Liver (tissue), 9 donors: ENCODE results near the gene DPYD. TPM values are rescaled to one million over a fixed set of nuclear protein-coding genes. Genes with fewer than 3 reads are reported as not detected.

Source experiments
- DNase-seq: peaks from one replicate; pipeline ENCODE4 v3.0.0-alpha.2; 2017; ENCODE audit warnings: low spot score
- H3K27ac ChIP-seq, 2 donors: one replicate each; pipeline ENCODE4 v1.7.0; 2013; ENCODE audit warnings: inconsistent platforms in 2 of 2, low read length in 2 of 2, control low read depth in 1 of 2, low read depth in 1 of 2, mild to moderate bottlenecking in 1 of 2
- H3K27me3 ChIP-seq, 4 donors: one replicate each; pipeline versions ENCODE4 v1.6.1 to v1.7.0; 2013; ENCODE audit warnings: low read length in 3 of 4, inconsistent platforms in 1 of 4, mild to moderate bottlenecking in 1 of 4, moderate library complexity in 1 of 4; ENCODE audit not compliant: control insufficient read depth in 4 of 4, insufficient read depth in 4 of 4
- H3K36me3 ChIP-seq, 4 donors: one replicate each; pipeline versions ENCODE4 v1.6.1 to v1.7.0; 2013; ENCODE audit warnings: low read length in 3 of 4, mild to moderate bottlenecking in 3 of 4, low read depth in 1 of 4, moderate library complexity in 1 of 4; ENCODE audit not compliant: control insufficient read depth in 4 of 4, insufficient read depth in 3 of 4
- H3K4me1 ChIP-seq, 4 donors: one replicate each; pipeline versions ENCODE4 v1.6.1 to v1.7.0; 2013; ENCODE audit warnings: low read length in 3 of 4, mild to moderate bottlenecking in 3 of 4, moderate library complexity in 1 of 4; ENCODE audit not compliant: control insufficient read depth in 4 of 4, insufficient read depth in 4 of 4
- H3K4me3 ChIP-seq, 3 donors: one replicate each; pipeline versions ENCODE4 v1.6.1 to v1.7.0; 2013; ENCODE audit warnings: low read length in 3 of 3, control low read depth in 1 of 3, low read depth in 1 of 3, mild to moderate bottlenecking in 1 of 3
- H3K9ac ChIP-seq, 2 donors: one replicate each; pipeline ENCODE4 v1.7.0; 2013; ENCODE audit warnings: low read length in 2 of 2, mild to moderate bottlenecking in 2 of 2, moderate library complexity in 2 of 2, control low read depth in 1 of 2, low read depth in 1 of 2
- H3K9me3 ChIP-seq, 4 donors: one replicate each; pipeline versions ENCODE4 v1.6.1 to v1.7.0; 2013; ENCODE audit warnings: low read length in 3 of 4; ENCODE audit not compliant: control insufficient read depth in 4 of 4
- EGR1 ChIP-seq, 2 donors: IDR thresholded peaks; 2 replicates each; pipeline ENCODE4 v1.6.1; 2016 to 2018; ENCODE audit warnings: antibody characterized with exemption in 2 of 2, low read depth in 2 of 2
- FOXA1 ChIP-seq: IDR thresholded peaks from 2 replicates; pipeline ENCODE4 v1.6.1; 2016; ENCODE audit warnings: antibody characterized with exemption
- FOXA2 ChIP-seq: IDR thresholded peaks from 2 replicates; pipeline ENCODE4 v1.6.1; 2016; ENCODE audit warnings: antibody characterized with exemption
- GABPA ChIP-seq, 2 donors: IDR thresholded peaks in 1 of 2; conservative IDR thresholded peaks in 1 of 2; 2 replicates each; pipeline ENCODE4 v1.6.1; 2016; ENCODE audit warnings: antibody characterized with exemption in 2 of 2, mild to moderate bottlenecking in 1 of 2, moderate library complexity in 1 of 2
- HNF4A ChIP-seq, 2 donors: conservative IDR thresholded peaks; 2 replicates each; pipeline ENCODE4 v1.6.1; 2016; ENCODE audit warnings: antibody characterized with exemption in 2 of 2, mild to moderate bottlenecking in 2 of 2
- HNF4G ChIP-seq: IDR thresholded peaks from 2 replicates; pipeline ENCODE4 v1.6.1; 2016; ENCODE audit warnings: antibody characterized with exemption
- JUND ChIP-seq, 2 donors: IDR thresholded peaks; 2 replicates each; pipeline ENCODE4 v1.6.1; 2016; ENCODE audit warnings: antibody characterized with exemption in 2 of 2
- NR2F2 ChIP-seq: IDR thresholded peaks from 2 replicates; pipeline ENCODE4 v1.6.1; 2016; ENCODE audit warnings: antibody characterized with exemption
- RAD21 ChIP-seq, 2 donors: IDR thresholded peaks; 2 replicates each; pipeline ENCODE4 v1.6.1; 2016; ENCODE audit warnings: antibody characterized with exemption in 2 of 2, mild to moderate bottlenecking in 2 of 2
- RXRA ChIP-seq, 2 donors: IDR thresholded peaks; 2 replicates each; pipeline ENCODE4 v1.6.1; 2017 to 2018; ENCODE audit warnings: antibody characterized with exemption in 2 of 2, mild to moderate bottlenecking in 1 of 2
- SP1 ChIP-seq: IDR thresholded peaks from 2 replicates; pipeline ENCODE4 v1.6.1; 2018; ENCODE audit warnings: antibody characterized with exemption, mild to moderate bottlenecking
- TAF1 ChIP-seq: conservative IDR thresholded peaks from 2 replicates; pipeline ENCODE4 v1.6.1; 2016; ENCODE audit warnings: antibody characterized with exemption, mild to moderate bottlenecking
- YY1 ChIP-seq: IDR thresholded peaks from 2 replicates; pipeline ENCODE4 v1.6.1; 2016; ENCODE audit warnings: antibody characterized with exemption, mild to moderate bottlenecking
- WGBS: extraction: QIAGEN DNeasy Blood & Tissue Kit; methylation state at CpG from one replicate; pipeline ENCODE4 v1.1.7; 2013; 5-methylcytosine and 5-hydroxymethylcytosine counted together
- polyA plus RNA-seq, 2 donors: library from polyadenylated mRNA; stranded (reverse) in 1 of 2; unstranded in 1 of 2; fragments of 200-250 nt in 1 of 2; fragments of >200 nt in 1 of 2; fragmentation: Nextera tagmentation in 1 of 2; extraction: Ambion mirVana in 1 of 2; gene quantifications; one replicate each; pipeline versions ENCODE4 v1.2.1 to v1.2.3, GENCODE V29; 2013 to 2015
- total RNA-seq, 2 donors: library from RNA; depleted of rRNA; stranded (reverse); fragments of >200 nt; gene quantifications; one replicate each; pipeline ENCODE4 v1.2.3, GENCODE V29; 2014
- TF ChIP-seq, protein P1 (sequence below): IDR thresholded peaks from 2 replicates; pipeline ENCODE4 v1.6.1; 2016; ENCODE audit warnings: antibody characterized with exemption, mild to moderate bottlenecking
- TF ChIP-seq, protein P2 (sequence below): IDR thresholded peaks from 2 replicates; pipeline ENCODE4 v1.6.1; 2016; ENCODE audit warnings: antibody characterized with exemption
- TF ChIP-seq, protein P3 (sequence below): IDR thresholded peaks from 2 replicates; pipeline ENCODE4 v1.6.1; 2016; ENCODE audit warnings: antibody characterized with exemption
- TF ChIP-seq, protein P4 (sequence below): fragments of 150-350 bp; IDR thresholded peaks from 2 replicates; pipeline ENCODE4 v1.5.1; 2017; ENCODE audit warnings: improper control_type of control experiment, low read depth, low read length; ENCODE audit not compliant: missing input control
- TF ChIP-seq, protein P5 (sequence below): IDR thresholded peaks from 2 replicates; pipeline ENCODE4 v1.6.1; 2016; ENCODE audit warnings: antibody characterized with exemption
- donor health status: healthy.
- donor health status: healthy.
- donor health status: healthy.
- donor health status: healthy.
- donor health status: healthy.

Gene DPYD
- total and polyA plus RNA-seq, 4 donors: 16.2 to 142 (median 47.0) TPM

DNA sequence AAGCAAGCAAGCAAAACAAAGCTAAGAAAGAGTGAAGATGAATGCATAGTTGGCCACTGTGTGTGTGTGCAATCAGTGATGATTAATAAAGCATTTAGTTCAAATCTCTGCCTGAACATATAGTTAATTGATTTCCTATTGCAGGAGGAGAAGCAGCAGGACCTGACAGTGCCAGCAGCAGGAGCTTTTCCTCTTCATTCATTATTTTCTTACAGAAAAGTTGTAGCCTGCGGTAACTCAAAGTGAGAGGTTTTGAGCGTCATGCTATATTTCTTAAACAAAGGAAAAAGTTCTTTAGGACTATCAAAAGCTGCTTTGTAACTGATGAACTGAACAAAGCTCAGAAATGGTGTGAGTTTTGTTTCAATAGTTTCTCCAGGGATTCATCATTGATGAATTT is 819.3 kb downstream of the DPYD start:
- H3K4me3 ChIP-seq: no peak overlapping the region
- peaks cover 0 to 17% (median 9%) of the 10 kb centered on the region in 4 donors for H3K36me3 ChIP-seq
- WGBS: over 99% methylated on average over 2 of the region's 2 CpGs
- no peak for TF ChIP-seq GABPA (IDR thresholded peaks at IDR 0.05 in 1 of 2, conservative IDR thresholded peaks at IDR 0.05 in 1 of 2)
- no peak for TF ChIP-seq RXRA (IDR thresholded peaks at IDR 0.05)
- no peak for TF ChIP-seq JUND (IDR thresholded peaks at IDR 0.05)
- TF ChIP-seq YY1: no peak
- no peak for TF ChIP-seq HNF4G
- TF ChIP-seq TAF1: no peak
- TF ChIP-seq SP1: no peak
- TF ChIP-seq FOXA1: no peak
- TF ChIP-seq FOXA2: no peak
- TF ChIP-seq, protein P1, sequence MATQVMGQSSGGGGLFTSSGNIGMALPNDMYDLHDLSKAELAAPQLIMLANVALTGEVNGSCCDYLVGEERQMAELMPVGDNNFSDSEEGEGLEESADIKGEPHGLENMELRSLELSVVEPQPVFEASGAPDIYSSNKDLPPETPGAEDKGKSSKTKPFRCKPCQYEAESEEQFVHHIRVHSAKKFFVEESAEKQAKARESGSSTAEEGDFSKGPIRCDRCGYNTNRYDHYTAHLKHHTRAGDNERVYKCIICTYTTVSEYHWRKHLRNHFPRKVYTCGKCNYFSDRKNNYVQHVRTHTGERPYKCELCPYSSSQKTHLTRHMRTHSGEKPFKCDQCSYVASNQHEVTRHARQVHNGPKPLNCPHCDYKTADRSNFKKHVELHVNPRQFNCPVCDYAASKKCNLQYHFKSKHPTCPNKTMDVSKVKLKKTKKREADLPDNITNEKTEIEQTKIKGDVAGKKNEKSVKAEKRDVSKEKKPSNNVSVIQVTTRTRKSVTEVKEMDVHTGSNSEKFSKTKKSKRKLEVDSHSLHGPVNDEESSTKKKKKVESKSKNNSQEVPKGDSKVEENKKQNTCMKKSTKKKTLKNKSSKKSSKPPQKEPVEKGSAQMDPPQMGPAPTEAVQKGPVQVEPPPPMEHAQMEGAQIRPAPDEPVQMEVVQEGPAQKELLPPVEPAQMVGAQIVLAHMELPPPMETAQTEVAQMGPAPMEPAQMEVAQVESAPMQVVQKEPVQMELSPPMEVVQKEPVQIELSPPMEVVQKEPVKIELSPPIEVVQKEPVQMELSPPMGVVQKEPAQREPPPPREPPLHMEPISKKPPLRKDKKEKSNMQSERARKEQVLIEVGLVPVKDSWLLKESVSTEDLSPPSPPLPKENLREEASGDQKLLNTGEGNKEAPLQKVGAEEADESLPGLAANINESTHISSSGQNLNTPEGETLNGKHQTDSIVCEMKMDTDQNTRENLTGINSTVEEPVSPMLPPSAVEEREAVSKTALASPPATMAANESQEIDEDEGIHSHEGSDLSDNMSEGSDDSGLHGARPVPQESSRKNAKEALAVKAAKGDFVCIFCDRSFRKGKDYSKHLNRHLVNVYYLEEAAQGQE: no peak
- H3K27ac ChIP-seq: no peak overlapping the region
- H3K27me3 ChIP-seq: no peaks in the 10 kb centered on the region
- no peaks in the 10 kb centered on the region for H3K4me1 ChIP-seq
- no peak overlapping the region for H3K9ac ChIP-seq
- H3K9me3 ChIP-seq: no peaks in the 10 kb centered on the region
- DNase-seq: no peak

DNA sequence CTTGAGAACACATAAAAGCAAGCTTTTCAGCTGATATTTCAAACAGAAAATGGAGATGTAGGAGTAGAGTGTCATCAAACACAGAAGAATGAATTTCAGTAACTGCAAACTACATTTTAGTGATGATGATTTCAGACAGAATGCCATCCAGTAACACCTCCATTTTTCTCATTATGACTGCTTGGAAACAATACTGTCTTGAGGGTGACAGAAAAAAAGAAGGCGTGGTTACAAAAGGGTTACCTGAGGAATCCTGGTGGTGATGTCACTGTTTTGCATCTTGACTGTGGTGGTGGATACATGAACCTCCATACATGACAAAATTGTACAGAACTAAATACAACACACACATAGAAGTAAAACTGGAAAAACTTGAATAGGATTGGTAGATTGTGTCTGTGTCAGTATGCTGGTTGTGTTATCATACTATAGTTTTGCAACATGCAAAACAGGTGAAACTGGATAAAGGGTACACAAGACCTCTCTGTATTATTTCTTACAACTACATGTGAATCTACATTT is 823.4 kb downstream of the DPYD start:
- Histone ChIP-seq H3K27ac (no peak overlapping the region), H3K27me3 (no peaks in the 10 kb centered on the region), H3K4me1 (no peaks in the 10 kb centered on the region), H3K36me3 (peaks cover 0 to 22% (median 6%) of the 10 kb centered on the region in 4 donors), H3K9me3 (no peaks in the 10 kb centered on the region), H3K4me3 (no peak overlapping the region), H3K9ac (no peak overlapping the region)
- TF ChIP-seq FOXA1 (no peak), JUND (IDR thresholded peaks at IDR 0.05) (no peak), SP1 (no peak), TAF1 (no peak), FOXA2 (no peak), GABPA (IDR thresholded peaks at IDR 0.05 in 1 of 2, conservative IDR thresholded peaks at IDR 0.05 in 1 of 2) (no peak), RXRA (IDR thresholded peaks at IDR 0.05) (no peak), YY1 (no peak), NR2F2 (no peak), EGR1 (IDR thresholded peaks at IDR 0.05; ENCODE audit: low read depth in 2 of 2) (no peak), HNF4A (conservative IDR thresholded peaks at IDR 0.05) (no peak), HNF4G (no peak), RAD21 (IDR thresholded peaks at IDR 0.05) (no peak)
- TF ChIP-seq, protein P2, sequence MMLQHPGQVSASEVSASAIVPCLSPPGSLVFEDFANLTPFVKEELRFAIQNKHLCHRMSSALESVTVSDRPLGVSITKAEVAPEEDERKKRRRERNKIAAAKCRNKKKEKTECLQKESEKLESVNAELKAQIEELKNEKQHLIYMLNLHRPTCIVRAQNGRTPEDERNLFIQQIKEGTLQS: no peak
- TF ChIP-seq, protein P3, sequence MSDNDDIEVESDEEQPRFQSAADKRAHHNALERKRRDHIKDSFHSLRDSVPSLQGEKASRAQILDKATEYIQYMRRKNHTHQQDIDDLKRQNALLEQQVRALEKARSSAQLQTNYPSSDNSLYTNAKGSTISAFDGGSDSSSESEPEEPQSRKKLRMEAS: no peak
- TF ChIP-seq, protein P4, sequence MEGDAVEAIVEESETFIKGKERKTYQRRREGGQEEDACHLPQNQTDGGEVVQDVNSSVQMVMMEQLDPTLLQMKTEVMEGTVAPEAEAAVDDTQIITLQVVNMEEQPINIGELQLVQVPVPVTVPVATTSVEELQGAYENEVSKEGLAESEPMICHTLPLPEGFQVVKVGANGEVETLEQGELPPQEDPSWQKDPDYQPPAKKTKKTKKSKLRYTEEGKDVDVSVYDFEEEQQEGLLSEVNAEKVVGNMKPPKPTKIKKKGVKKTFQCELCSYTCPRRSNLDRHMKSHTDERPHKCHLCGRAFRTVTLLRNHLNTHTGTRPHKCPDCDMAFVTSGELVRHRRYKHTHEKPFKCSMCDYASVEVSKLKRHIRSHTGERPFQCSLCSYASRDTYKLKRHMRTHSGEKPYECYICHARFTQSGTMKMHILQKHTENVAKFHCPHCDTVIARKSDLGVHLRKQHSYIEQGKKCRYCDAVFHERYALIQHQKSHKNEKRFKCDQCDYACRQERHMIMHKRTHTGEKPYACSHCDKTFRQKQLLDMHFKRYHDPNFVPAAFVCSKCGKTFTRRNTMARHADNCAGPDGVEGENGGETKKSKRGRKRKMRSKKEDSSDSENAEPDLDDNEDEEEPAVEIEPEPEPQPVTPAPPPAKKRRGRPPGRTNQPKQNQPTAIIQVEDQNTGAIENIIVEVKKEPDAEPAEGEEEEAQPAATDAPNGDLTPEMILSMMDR: no peak
- TF ChIP-seq, protein P5, sequence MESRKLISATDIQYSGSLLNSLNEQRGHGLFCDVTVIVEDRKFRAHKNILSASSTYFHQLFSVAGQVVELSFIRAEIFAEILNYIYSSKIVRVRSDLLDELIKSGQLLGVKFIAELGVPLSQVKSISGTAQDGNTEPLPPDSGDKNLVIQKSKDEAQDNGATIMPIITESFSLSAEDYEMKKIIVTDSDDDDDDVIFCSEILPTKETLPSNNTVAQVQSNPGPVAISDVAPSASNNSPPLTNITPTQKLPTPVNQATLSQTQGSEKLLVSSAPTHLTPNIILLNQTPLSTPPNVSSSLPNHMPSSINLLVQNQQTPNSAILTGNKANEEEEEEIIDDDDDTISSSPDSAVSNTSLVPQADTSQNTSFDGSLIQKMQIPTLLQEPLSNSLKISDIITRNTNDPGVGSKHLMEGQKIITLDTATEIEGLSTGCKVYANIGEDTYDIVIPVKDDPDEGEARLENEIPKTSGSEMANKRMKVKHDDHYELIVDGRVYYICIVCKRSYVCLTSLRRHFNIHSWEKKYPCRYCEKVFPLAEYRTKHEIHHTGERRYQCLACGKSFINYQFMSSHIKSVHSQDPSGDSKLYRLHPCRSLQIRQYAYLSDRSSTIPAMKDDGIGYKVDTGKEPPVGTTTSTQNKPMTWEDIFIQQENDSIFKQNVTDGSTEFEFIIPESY: no peak
- TF ChIP-seq, protein P1: no peak
- DNase-seq: no peak
- WGBS: 98% methylated on average over 1 of the region's 1 CpG
